ENCODE data around the gene SPTBN1. TPM values are rescaled to one million over a fixed set of nuclear protein-coding genes. Genes with fewer than 3 reads are reported as not detected.

Gene SPTBN1
- total and polyA plus RNA-seq, 2 of the 13 experiments (the other 11 are each of a cell fraction or from before 2014, with no cell fraction given): 123 to 299 TPM

- Histone ChIP-seq H3K36me3 (replicated peaks in 1 of 2; ENCODE audit: control insufficient read depth in 1 of 2, insufficient read depth in 2 of 2, low read length in 2 of 2) (peaks cover 51 to 76% of the 10 kb centered on the region in 2 experiments), H4K20me1 (ENCODE audit: insufficient read depth, low read length) (peaks cover 67% of the 10 kb centered on the region), H2AFZ (ENCODE audit: low read length) (no peak overlapping the region), H3K9me3 (ENCODE audit: low read length) (no peaks in the 10 kb centered on the region), H3K27ac (ENCODE audit: extremely low read length, insufficient read depth, low read length) (no peak overlapping the region), H3K9ac (ENCODE audit: insufficient read depth, low read depth, low read length) (no peak overlapping the region), H3K79me2 (ENCODE audit: insufficient read depth, low read length) (peaks cover 99% of the 10 kb centered on the region), H3K4me2 (ENCODE audit: low read depth, low read length) (no peak overlapping the region), H3K4me1 (ENCODE audit: insufficient read depth, low read length) (peaks cover 88% of the 10 kb centered on the region), H3K27me3 (ENCODE audit: control insufficient read depth in 1 of 2, insufficient read depth in 2 of 2, low read length in 2 of 2) (no peaks in the 10 kb centered on the region), H3K4me3 (replicated peaks in 1 of 3; ENCODE audit: insufficient read depth in 1 of 3, low read depth in 2 of 3, low read length in 3 of 3) (no peak overlapping the region)
- ATAC-seq (no peak), DNase-seq (ENCODE audit: low spot score) (no peak), FAIRE-seq (no peak)
- 95% methylated on average over 13 of the region's 13 CpGs for WGBS (ENCODE audit: low lambda C conversion rate)
- CTCF ChIA-PET (ENCODE audit: low intra/inter-chr PET ratio, low total read pairs): no interaction called here
- POLR2A ChIA-PET: interaction anchor here (1.2 to 1.4 kb wide), 2 partner anchors 21 to 36 kb away, joined by 3 read pairs; no protein-coding TSS in a partner anchor
- no TSS peak for BruUV-seq (replicated peaks)
- in situ Hi-C loops (cut with HindIII; ENCODE audit: extremely low pct_ligation_motif_present, low pct_unique_long_range_greater_than_20kb): no loop called here
- intact Hi-C loops (cut with micrococcal nuclease; ENCODE audit: unreplicated experiment): no loop called here
- TF ChIP-seq ZNF776 (CRISPR knock-in tag; IDR thresholded peaks at IDR 0.05) (0 out of 2 replicates have a peak, but pooled peaks have one; percentile 40), PLRG1 (conservative IDR thresholded peaks at IDR 0.05) (no peak), ZNF7 (CRISPR knock-in tag; IDR thresholded peaks at IDR 0.05) (no peak), DMAP1 (CRISPR knock-in tag; IDR thresholded peaks at IDR 0.05) (no peak), AGO2 (optimal IDR thresholded peaks at IDR 0.05; ENCODE audit: low read depth, low read length) (peak; percentile 76), ZNF687 (CRISPR knock-in tag; IDR thresholded peaks at IDR 0.05) (peak; percentile 55), RBM22 (optimal IDR thresholded peaks at IDR 0.05; ENCODE audit: low read length) (peak; percentile 32), ZNF644 (CRISPR knock-in tag; IDR thresholded peaks at IDR 0.05; ENCODE audit: low read depth) (no peak), ZNF501 (CRISPR knock-in tag; IDR thresholded peaks at IDR 0.05) (peak; percentile 57; the same call in 1 of the 2 replicates), ZBTB38 (CRISPR knock-in tag; IDR thresholded peaks at IDR 0.05) (peak; percentile 25; the same call in 1 of the 2 replicates), ZSCAN21 (CRISPR knock-in tag; IDR thresholded peaks at IDR 0.05; ENCODE audit: borderline replicate concordance) (no peak), NBN (conservative IDR thresholded peaks at IDR 0.05) (no peak), ZNF207 (IDR thresholded peaks at IDR 0.05; ENCODE audit: borderline replicate concordance) (no peak), TERF1 (CRISPR knock-in tag; IDR thresholded peaks at IDR 0.05) (no peak), ZNF230 (CRISPR knock-in tag; IDR thresholded peaks at IDR 0.05) (peak; percentile 33; the same call in 1 of the 2 replicates), IRX3 (CRISPR knock-in tag; IDR thresholded peaks at IDR 0.05; ENCODE audit: borderline replicate concordance, low read depth) (no peak), ZFP36L1 (CRISPR knock-in tag; IDR thresholded peaks at IDR 0.05) (0 out of 2 replicates have a peak, but pooled peaks have one; percentile 64), TGIF2 (CRISPR knock-in tag; IDR thresholded peaks at IDR 0.05) (no peak), UBTF (CRISPR knock-in tag; IDR thresholded peaks at IDR 0.05) (0 out of 2 replicates have a peak, but pooled peaks have one; percentile 33)
Observed at GRCh38 chr2:54595161-54595803, 139.2 kb downstream of the SPTBN1 start.
